MV-4-11 (cell line): ENCODE results near the gene TBC1D17.
A peak's percentile ranks its signal among the peaks of the same experiment; 100 is the strongest.

Experiments
- DNase-seq: peaks from one replicate; lab custom pipeline; 2025; lab: John Stamatoyannopoulos, UW

TBC1D17 gene

GRCh38 chr19:49894011-49894664, 16.6 kb downstream of the TBC1D17 start:
- no peak for DNase-seq

- peak; percentile 40 for DNase-seq
Measured at GRCh38 chr19:49894879-49895565, 17.5 kb downstream of the TBC1D17 start.

- no peak for DNase-seq
Measured at GRCh38 chr19:49895566-49896297, 18.2 kb downstream of the TBC1D17 start.

GRCh38 chr19:49896863-49897621, 19.5 kb downstream of the TBC1D17 start, which contains the start of gene IL4I1:
Gene IL4I1 (minus strand): TSS chr19:49896887. CDS start chr19:49896160, 727 bp downstream.
- peak; percentile 94 for DNase-seq

- DNase-seq, result peak; percentile 38
Measured at GRCh38 chr19:49904136-49904535, 26.6 kb downstream of the TBC1D17 start.

GRCh38 chr19:49906879-49907564, 29.5 kb downstream of the TBC1D17 start:
- DNase-seq, result no peak

GRCh38 chr19:49907745-49908446, 30.4 kb downstream of the TBC1D17 start:
- no peak for DNase-seq

GRCh38 chr19:49908480-49909420, 31.2 kb downstream of the TBC1D17 start:
- DNase-seq, result no peak

GRCh38 chr19:49910179-49910578, 32.7 kb downstream of the TBC1D17 start:
- no peak for DNase-seq

- peak; percentile 83 for DNase-seq
Measured at GRCh38 chr19:49911381-49912145, 34.1 kb downstream of the TBC1D17 start.

GRCh38 chr19:49912965-49913685, 35.6 kb downstream of the TBC1D17 start:
- peak; percentile 45 for DNase-seq

GRCh38 chr19:49913720-49914119, 36.2 kb downstream of the TBC1D17 start:
- DNase-seq, result no peak

GRCh38 chr19:49915271-49915670, 37.8 kb downstream of the TBC1D17 start:
- DNase-seq, result no peak

GRCh38 chr19:49916839-49917733, 39.6 kb downstream of the TBC1D17 start:
- DNase-seq, result peak; percentile 84

GRCh38 chr19:49918089-49918488, 40.6 kb downstream of the TBC1D17 start:
- no peak for DNase-seq

- DNase-seq, result no peak
Measured at GRCh38 chr19:49920624-49921363, 43.3 kb downstream of the TBC1D17 start.
